HG03378 (cell line): ENCODE data around the gene SWSAP1.
"Not testable (repeated sequence)": the region's sequence is repeated elsewhere in the genome, so short reads cannot be mapped to it uniquely, and the experiment has no call there.

ENCODE experiments used
- ATAC-seq: cut with Tn5 transposase; IDR thresholded peaks from one replicate; pipeline ENCODE4 v1.9.1; 2021; ENCODE audit warnings: mild to moderate bottlenecking, moderate library complexity; ENCODE audit not compliant: unreplicated experiment

The SWSAP1 gene

DNA sequence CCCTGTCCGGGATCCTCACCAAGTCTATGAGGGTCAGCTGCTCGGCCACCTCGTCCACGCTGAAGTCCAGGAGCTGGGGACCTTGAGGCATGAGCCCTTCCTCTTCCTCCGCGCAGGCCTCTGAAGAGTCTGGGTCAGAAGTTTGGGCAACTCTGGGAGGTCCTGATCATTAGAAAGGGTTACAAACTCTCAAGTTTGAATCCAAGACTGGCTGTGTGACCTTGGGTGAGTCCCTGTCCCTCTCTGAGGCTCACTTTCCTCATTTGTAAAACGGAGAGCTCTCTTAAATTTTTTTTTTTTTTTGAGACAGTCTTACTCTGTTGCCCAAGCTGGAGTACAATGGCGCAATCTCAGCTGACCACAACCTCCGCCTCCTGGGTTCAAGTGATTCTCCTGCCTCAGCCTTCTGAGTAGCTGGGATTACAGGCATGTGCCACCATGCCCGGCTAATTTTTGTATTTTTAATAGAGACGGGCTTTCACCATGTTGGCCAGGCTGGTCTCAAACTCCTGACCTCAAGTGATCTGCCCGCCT lies 32.3 kb downstream of the SWSAP1 start:
- ATAC-seq = not testable (repeated sequence)

DNA sequence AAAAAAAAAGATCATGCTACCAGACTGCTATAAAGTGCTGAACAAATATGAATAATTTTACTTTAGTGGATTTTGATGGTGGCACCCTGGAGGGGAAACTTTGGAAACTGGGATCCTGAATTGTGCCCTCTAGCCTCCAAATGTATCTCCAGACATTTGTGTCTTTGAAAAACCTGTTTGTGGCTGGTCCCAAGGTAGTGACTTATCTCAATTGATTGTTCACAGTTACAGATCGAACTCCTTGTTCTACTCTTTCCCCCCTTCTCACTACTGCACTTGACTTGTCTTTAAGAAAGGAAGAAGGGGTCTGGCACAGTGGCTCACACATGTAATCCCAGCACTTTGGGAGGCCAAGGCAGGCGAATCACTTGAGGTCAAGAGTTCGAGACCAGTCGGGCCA lies 34.1 kb downstream of the SWSAP1 start:
- ATAC-seq = no peak

DNA sequence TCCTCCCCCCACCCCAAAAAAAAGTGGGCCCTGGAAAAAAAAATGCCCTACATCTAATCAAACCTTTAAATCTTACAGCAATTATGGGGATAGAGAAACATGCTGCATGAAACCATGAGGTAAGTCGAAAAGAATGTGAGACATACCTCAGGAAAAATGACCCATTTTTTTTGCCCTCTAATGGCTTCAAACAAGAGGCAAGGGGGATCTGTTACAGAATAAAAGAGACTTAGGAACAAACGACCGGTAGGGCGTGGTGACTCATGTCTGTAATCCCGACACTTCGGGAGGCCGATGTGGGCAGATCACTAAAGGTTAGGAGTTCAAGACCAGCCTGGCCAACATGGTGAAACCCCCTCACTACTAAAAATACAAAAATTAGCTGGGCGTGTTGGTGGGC lies 36.2 kb downstream of the SWSAP1 start:
- no peak for ATAC-seq

GRCh38 chr19:11414544-11414943 lies 40.1 kb downstream of the SWSAP1 start:
- no peak for ATAC-seq

GRCh38 chr19:11416346-11417052 lies 42.0 kb downstream of the SWSAP1 start:
- no peak for ATAC-seq

GRCh38 chr19:11418094-11418548 lies 43.7 kb downstream of the SWSAP1 start:
- no peak for ATAC-seq

DNA sequence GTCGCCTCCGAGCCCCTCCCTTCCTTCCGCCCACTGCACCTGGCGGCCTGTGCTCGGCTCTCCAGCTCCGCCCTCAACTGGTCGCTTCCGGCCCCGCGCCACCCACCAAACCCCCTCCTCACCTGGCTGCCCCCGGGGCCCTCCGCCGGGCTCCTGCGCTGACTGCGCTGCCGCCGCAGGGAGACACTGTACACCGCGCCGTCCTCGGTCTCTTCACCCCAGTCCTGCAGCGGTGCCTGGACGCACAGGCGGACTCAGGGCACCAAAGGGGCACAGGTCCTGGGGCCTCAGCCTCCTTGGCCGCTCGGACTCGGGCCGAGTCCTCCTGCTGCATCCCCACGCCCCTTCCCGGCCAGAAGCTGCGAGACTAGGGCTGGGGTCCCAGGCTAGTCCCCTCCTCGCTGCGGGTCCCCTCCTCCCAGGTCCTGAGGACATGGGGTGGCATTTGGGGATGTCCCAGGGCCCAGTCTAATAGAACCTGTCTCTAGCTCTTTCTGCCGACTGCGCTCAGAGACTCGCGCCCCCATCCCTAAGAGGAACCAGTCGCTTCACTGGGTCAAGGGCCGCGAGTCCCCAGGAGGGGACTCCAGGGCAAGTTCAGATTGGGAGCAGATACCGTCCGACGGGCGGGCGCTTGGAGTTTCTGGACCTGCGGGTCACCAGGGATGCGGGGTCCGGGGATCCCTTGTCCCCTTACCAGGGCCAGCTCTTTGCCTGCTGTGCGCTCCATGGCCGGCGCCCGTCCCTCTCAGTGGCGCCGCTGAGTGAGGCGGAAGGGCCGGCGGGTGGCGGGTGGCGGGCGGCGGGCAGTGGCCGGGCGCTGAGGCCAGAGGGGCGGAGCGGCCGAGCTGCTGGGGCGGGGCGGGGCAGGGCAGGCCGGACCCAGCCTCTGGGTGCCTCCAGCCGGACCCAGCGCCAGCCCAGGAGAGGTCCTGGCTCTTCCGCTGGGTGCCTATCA lies 44.4 kb downstream of the SWSAP1 start, which contains the start of gene RGL3:
Gene RGL3 (minus strand): TSS at position 766 of the 958 bp plus-strand sequence. CDS start 36 bp downstream, at position 730.
- no peak for ATAC-seq

DNA sequence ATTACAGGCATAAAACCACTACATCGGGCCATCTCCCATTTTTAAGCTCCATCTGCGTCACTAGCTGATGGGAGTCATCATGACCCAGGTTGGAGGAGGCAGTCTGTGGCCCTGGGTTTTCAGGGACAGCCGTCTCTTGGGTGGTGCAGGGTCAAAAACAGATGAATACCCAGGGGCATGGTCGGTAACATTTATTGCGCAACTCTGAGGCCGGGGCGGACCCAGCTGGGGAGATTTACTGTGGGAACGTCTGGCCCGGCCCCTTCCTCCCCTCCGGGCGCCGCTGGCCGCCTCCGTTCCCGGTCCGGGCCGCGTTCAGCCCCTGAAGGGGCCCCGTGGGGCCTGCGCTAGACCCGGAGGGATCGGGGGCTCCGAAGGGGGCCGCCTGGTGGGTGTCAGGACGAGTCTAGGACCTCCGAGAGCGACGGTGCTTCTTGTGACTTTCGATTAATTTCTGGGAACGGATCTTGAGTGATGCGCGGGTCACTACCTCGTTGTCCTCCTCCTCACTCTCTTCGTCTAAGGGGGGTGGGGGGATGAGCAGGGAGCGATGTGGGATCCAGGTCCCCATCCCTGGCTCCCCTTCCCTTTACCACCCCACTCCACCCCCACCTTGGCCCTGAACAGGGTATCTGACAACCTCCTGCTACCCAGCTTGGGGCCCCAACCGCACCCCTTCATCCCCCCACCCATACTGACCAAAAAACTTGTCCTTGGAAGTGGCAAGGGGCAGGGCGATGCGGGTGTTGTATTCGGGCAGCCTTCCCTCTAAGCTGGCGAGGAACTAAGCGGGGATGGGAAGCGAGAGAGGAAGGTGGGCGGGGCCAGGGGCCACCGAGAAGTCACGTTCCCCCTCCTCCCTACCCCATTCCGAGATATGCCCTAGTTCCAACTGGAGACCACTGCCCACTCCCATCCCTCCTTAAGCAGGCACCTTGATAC lies 46.2 kb downstream of the SWSAP1 start:
- ATAC-seq = no peak

DNA sequence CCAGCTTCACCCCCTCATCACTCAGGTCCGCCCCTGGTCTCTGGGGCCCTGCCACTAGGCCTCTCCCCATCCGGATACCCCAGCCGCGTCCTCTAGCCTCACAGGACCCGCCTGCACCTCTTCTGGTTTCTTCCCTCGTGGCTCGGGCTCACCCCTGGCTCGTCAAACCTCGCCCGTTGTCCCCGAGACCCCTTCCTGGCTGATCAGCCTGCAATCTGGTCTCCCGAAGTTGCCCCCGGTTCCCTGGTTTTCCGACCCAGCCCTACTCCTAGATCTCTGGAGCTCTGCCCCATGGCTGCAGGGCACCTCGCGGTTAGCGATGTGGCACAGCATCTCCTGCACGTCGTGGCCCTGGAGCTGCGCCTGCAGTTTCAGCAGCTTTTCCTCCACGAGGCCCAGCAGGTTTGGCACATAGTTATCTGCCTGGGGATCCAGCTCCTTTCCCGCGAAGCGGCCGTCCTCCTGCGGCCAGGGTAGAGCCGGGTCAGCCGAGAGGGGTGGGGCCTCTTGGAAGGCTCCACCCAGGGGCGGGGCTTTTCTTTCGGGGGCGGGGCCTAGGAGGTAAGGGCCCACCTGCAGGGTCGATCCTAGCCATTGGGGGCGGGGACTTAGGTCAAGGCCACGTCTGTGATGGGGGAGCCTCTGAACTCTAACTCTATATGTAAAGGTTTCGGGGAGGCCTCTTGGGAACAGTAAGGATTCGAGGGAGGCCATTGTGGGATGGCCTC lies 47.1 kb downstream of the SWSAP1 start:
- ATAC-seq = peak; percentile 21

- peak; percentile 58 for ATAC-seq
Observed at GRCh38 chr19:11422163-11423065, 47.9 kb downstream of the SWSAP1 start.

- ATAC-seq = no peak
Observed at GRCh38 chr19:11423164-11423790, 48.8 kb downstream of the SWSAP1 start.

- no peak for ATAC-seq
Observed at GRCh38 chr19:11423791-11424181, 49.3 kb downstream of the SWSAP1 start.
